Transverse colon (tissue), 4 donors: ENCODE data around the gene CMKLR1.

Experiments
- CTCF ChIP-seq, 5 experiments: fragments of 200-600 bp in 3 of 5; fragments of 450-650 bp in 2 of 5; sonication (generic) in 3 of 5; IDR thresholded peaks; 1 replicate in 2 of 5; 2 replicates in 3 of 5; pipeline ENCODE4 v1.5.1; 2016 to 2017; ENCODE audit warnings: antibody characterized with exemption in 5 of 5, inconsistent platforms in 3 of 5, mild to moderate bottlenecking in 2 of 5, moderate library complexity in 1 of 5
- EP300 ChIP-seq: sonication (generic); formaldehyde crosslinking; IDR thresholded peaks from one replicate; pipeline ENCODE4 v1.6.1; 2017; ENCODE audit warnings: antibody characterized with exemption, low read depth
- POLR2A ChIP-seq: fragments of 450-650 bp; IDR thresholded peaks from one replicate; pipeline ENCODE4 v1.6.1; 2016; ENCODE audit warnings: antibody characterized with exemption, mild to moderate bottlenecking, moderate library complexity
- POLR2AphosphoS5 ChIP-seq, 3 donors: sonication (generic); formaldehyde crosslinking; IDR thresholded peaks; one replicate each; pipeline ENCODE4 v1.6.1; 2016; ENCODE audit warnings: antibody characterized with exemption in 3 of 3

DNA sequence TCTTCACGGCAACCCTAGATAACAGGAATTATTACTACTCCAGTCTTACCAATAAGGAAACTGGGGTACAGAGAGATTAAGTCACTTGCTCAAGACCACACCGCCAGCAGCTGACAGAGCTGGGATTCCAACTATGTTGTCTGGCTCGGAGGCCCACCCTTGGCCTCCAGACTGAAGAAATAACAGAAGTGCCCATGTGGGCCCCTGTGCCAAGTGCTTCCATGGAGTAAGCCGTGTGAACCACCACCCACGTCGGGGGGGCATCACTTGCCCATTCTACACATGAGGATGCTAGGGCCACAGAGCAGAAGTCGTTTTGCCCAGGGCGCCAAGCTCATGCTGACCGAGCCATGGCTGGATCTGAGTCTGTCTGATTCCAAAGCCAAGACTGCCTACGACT lies 926 bp upstream of the CMKLR1 start:
- TF ChIP-seq CTCF (IDR thresholded peaks at IDR 0.05) (no peak), EP300 (no peak), POLR2A (no peak), POLR2AphosphoS5 (IDR thresholded peaks at IDR 0.05) (no peak)
